Colonic mucosa (tissue), 4 donors: ENCODE results near the gene NDUFS8. TPM values are rescaled to one million over a fixed set of nuclear protein-coding genes. Genes with fewer than 3 reads are reported as not detected.

Experiments
- DNase-seq: peaks from one replicate; pipeline ENCODE4 v3.0.0-alpha.2; 2020
- H3K27ac ChIP-seq: fragments of 200-600 bp; one replicate; pipeline ENCODE4 v1.8.0; 2021
- H3K27me3 ChIP-seq: fragments of 200-600 bp; one replicate; pipeline ENCODE4 v1.8.0; 2021
- H3K36me3 ChIP-seq: fragments of 200-600 bp; one replicate; pipeline ENCODE4 v1.8.0; 2021
- H3K4me1 ChIP-seq: fragments of 200-600 bp; one replicate; pipeline ENCODE4 v1.8.0; 2021; ENCODE audit warnings: mild to moderate bottlenecking
- H3K4me3 ChIP-seq: fragments of 200-600 bp; one replicate; pipeline ENCODE4 v1.8.0; 2021
- H3K9ac ChIP-seq, 2 donors: one replicate each; pipeline ENCODE4 v1.7.0; 2013; ENCODE audit warnings: control low read depth in 2 of 2, low read depth in 2 of 2, low read length in 2 of 2
- H3K9me3 ChIP-seq: fragments of 200-600 bp; one replicate; pipeline ENCODE4 v1.8.0; 2021
- intact Hi-C: fragments of 100-400 bp; cut with DNase I; formaldehyde crosslinking; loops from one replicate; pipeline ENCODE4 v1.14.1; 2022
- total RNA-seq, 2 donors: library from RNA; stranded (reverse); fragmentation: NEBNext Ultra II Directional in 1 of 2; extraction: Animal tissue kit (Norgen Biotek cat#: 25700) in 1 of 2; gene quantifications; one replicate each; pipeline ENCODE4 v1.2.1, GENCODE V29; 2021
- TF ChIP-seq, protein P1 (sequence below): fragments of 200-600 bp; IDR thresholded peaks from one replicate; pipeline ENCODE4 v1.8.0; 2022; ENCODE audit warnings: antibody characterized with exemption, mild to moderate bottlenecking
- donor health status: healthy.
- donor health status: DM: no; HTN: no; CAD: no.
- donor health status: DM: no; HTN: no; CAD: no.

Gene NDUFS8
- total RNA-seq, 2 donors from 2014 or later = 149 to 247 TPM

- no peaks in the 10 kb centered on the region for H3K27me3 ChIP-seq
- DNase-seq = no peak
- intact Hi-C loops = no loop called here
- peaks cover 15% of the 10 kb centered on the region for H3K36me3 ChIP-seq
- H3K9me3 ChIP-seq = no peaks in the 10 kb centered on the region
- H3K9ac ChIP-seq = no peak overlapping the region
- no peak overlapping the region for H3K27ac ChIP-seq
- TF ChIP-seq, protein P1, sequence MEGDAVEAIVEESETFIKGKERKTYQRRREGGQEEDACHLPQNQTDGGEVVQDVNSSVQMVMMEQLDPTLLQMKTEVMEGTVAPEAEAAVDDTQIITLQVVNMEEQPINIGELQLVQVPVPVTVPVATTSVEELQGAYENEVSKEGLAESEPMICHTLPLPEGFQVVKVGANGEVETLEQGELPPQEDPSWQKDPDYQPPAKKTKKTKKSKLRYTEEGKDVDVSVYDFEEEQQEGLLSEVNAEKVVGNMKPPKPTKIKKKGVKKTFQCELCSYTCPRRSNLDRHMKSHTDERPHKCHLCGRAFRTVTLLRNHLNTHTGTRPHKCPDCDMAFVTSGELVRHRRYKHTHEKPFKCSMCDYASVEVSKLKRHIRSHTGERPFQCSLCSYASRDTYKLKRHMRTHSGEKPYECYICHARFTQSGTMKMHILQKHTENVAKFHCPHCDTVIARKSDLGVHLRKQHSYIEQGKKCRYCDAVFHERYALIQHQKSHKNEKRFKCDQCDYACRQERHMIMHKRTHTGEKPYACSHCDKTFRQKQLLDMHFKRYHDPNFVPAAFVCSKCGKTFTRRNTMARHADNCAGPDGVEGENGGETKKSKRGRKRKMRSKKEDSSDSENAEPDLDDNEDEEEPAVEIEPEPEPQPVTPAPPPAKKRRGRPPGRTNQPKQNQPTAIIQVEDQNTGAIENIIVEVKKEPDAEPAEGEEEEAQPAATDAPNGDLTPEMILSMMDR = no peak
- no peak overlapping the region for H3K4me3 ChIP-seq
- no peaks in the 10 kb centered on the region for H3K4me1 ChIP-seq
Observed at GRCh38 chr11:68052137-68052873, 21.8 kb downstream of the NDUFS8 start.

- intact Hi-C loops = no loop called here
- peaks cover 15% of the 10 kb centered on the region for H3K36me3 ChIP-seq
Observed at GRCh38 chr11:68053117-68053516, 22.6 kb downstream of the NDUFS8 start.

GRCh38 chr11:68053981-68054812 lies 23.7 kb downstream of the NDUFS8 start:
- Histone ChIP-seq H3K36me3 (peaks cover 8% of the 10 kb centered on the region), H3K4me1 (no peaks in the 10 kb centered on the region), H3K27me3 (no peaks in the 10 kb centered on the region), H3K9ac (no peak overlapping the region), H3K27ac (no peak overlapping the region), H3K4me3 (no peak overlapping the region), H3K9me3 (no peaks in the 10 kb centered on the region)
- no peak for DNase-seq
- intact Hi-C loops = no loop called here
- TF ChIP-seq, protein P1 = no peak

More at GRCh38 chr11:68053117-68053516, 22.6 kb downstream of the NDUFS8 start:
- Histone ChIP-seq H3K27ac (no peak overlapping the region), H3K27me3 (no peaks in the 10 kb centered on the region), H3K4me1 (no peaks in the 10 kb centered on the region), H3K9me3 (no peaks in the 10 kb centered on the region), H3K4me3 (no peak overlapping the region), H3K9ac (no peak overlapping the region)
- TF ChIP-seq, protein P1 = no peak
- no peak for DNase-seq

GRCh38 chr11:68056317-68057285 lies 26.1 kb downstream of the NDUFS8 start:
- H3K9me3 ChIP-seq = no peaks in the 10 kb centered on the region
- no peak overlapping the region for H3K27ac ChIP-seq
- no peaks in the 10 kb centered on the region for H3K27me3 ChIP-seq
- intact Hi-C loops = no loop called here
- no peak overlapping the region for H3K4me3 ChIP-seq
- DNase-seq = no peak
- H3K9ac ChIP-seq = no peak overlapping the region
- TF ChIP-seq, protein P1 = no peak
- no peaks in the 10 kb centered on the region for H3K4me1 ChIP-seq
- peaks cover 3% of the 10 kb centered on the region for H3K36me3 ChIP-seq

GRCh38 chr11:68057807-68058206 lies 27.3 kb downstream of the NDUFS8 start:
- Histone ChIP-seq H3K27me3 (no peaks in the 10 kb centered on the region), H3K36me3 (peaks cover 4% of the 10 kb centered on the region), H3K4me1 (no peaks in the 10 kb centered on the region), H3K9ac (no peak overlapping the region), H3K4me3 (no peak overlapping the region), H3K27ac (no peak overlapping the region), H3K9me3 (no peaks in the 10 kb centered on the region)
- DNase-seq = no peak
- TF ChIP-seq, protein P1 = no peak
- intact Hi-C loops = no loop called here
